Chondrocyte (in vitro differentiated cells): Measurements from ENCODE around the gene LTO1. TPM values are rescaled to one million over a fixed set of nuclear protein-coding genes. Genes with fewer than 3 reads are reported as not detected.
"Not testable (repeated sequence)": the region's sequence is repeated elsewhere in the genome, so short reads cannot be mapped to it uniquely, and the experiment has no call there.

Experiments
- DNase-seq: peaks from one replicate; pipeline ENCODE4 v3.0.0; 2021; ENCODE audit warnings: mixed read lengths, low spot score
- H3K27ac Mint-ChIP-seq: one replicate; pipeline ENCODE4 v1.8.0; 2021; ENCODE audit warnings: mild to moderate bottlenecking, moderate library complexity, mixed read lengths; ENCODE audit not compliant: unreplicated experiment
- H3K27me3 Mint-ChIP-seq: 2 replicates; pipeline ENCODE4 v1.8.0; 2021; ENCODE audit warnings: low read depth, mixed read lengths
- H3K36me3 Mint-ChIP-seq: 2 replicates; pipeline ENCODE4 v1.8.0; 2021; ENCODE audit warnings: low read depth, mixed read lengths
- H3K4me1 Mint-ChIP-seq: 2 replicates; pipeline ENCODE4 v1.8.0; 2021; ENCODE audit warnings: low read depth, mild to moderate bottlenecking, mixed read lengths
- H3K4me3 Mint-ChIP-seq: one replicate; pipeline ENCODE4 v1.8.0; 2021; ENCODE audit warnings: mild to moderate bottlenecking, moderate library complexity, mixed read lengths; ENCODE audit not compliant: unreplicated experiment
- H3K9me3 Mint-ChIP-seq: 2 replicates; pipeline ENCODE4 v1.8.0; 2021; ENCODE audit warnings: low read depth, mixed read lengths
- CTCF ChIP-seq: fragments of 200-600 bp; sonication (generic); IDR thresholded peaks from 2 replicates; pipeline ENCODE4 v1.5.0; 2021; ENCODE audit warnings: antibody characterized with exemption, mild to moderate bottlenecking, moderate library complexity
- total RNA-seq: library from RNA; stranded (reverse); gene quantifications from 3 replicates; pipeline ENCODE4 v1.2.1, GENCODE V29; 2021

The LTO1 gene
- total RNA-seq, 1 donor from 2014 or later = 16.2 TPM

DNA sequence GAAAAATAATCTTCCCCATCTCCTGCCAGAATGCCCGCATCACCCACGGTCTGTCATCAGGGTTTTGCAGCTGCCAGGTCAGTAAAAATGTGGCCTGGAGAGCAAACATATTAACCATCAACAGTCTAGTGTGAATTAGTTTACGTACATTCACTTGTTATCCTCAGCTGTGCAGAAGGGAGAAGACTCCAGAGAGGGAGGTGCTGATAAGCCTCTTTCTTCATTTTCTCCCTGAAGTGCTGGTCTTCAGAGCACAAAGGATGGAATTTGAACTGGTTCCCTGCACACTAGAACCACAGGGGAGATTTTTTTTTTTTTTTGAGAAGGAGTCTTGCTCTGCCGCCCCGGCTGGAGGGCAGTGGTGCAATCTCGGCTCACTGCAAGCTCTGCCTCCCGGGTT is 20.4 kb upstream of the LTO1 start:
- peaks cover 11% of the 10 kb centered on the region for H3K4me1 Mint-ChIP-seq
- no peak for TF ChIP-seq CTCF
- H3K9me3 Mint-ChIP-seq = peaks cover 10% of the 10 kb centered on the region
- no peak overlapping the region for H3K27ac Mint-ChIP-seq
- H3K36me3 Mint-ChIP-seq = peaks cover 4% of the 10 kb centered on the region
- peaks cover 3% of the 10 kb centered on the region for H3K27me3 Mint-ChIP-seq
- no peak overlapping the region for H3K4me3 Mint-ChIP-seq
- no peak for DNase-seq

DNA sequence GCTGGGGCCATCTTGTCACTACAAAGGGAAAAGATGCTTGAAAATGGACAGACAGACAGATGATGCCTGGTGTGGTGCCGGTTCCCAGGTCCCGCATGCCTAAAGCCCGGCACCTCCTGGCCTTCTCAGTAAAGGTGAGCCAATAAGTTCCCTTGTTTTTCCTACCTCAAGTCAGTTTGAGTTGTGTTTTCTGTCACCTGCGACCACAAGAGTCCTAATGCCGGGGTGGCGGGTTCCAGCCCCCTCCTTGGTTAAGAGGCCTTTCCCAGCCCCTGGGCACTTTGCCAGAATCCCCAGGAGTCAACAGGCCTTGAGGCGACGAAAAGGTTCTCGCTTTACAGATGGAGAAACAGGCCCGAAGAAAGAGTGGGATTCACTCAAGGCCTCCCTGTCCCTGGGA is 19.6 kb upstream of the LTO1 start:
- H3K9me3 Mint-ChIP-seq = peaks cover 10% of the 10 kb centered on the region
- peaks cover 3% of the 10 kb centered on the region for H3K27me3 Mint-ChIP-seq
- DNase-seq = no peak
- H3K36me3 Mint-ChIP-seq = peaks cover 4% of the 10 kb centered on the region
- H3K4me3 Mint-ChIP-seq = no peak overlapping the region
- no peak overlapping the region for H3K27ac Mint-ChIP-seq
- peaks cover 6% of the 10 kb centered on the region for H3K4me1 Mint-ChIP-seq
- no peak for TF ChIP-seq CTCF

- DNase-seq = no peak
- Mint-ChIP-seq H3K9me3 (peaks cover 10% of the 10 kb centered on the region), H3K36me3 (peaks cover 4% of the 10 kb centered on the region), H3K27me3 (peaks cover 3% of the 10 kb centered on the region), H3K4me1 (no peaks in the 10 kb centered on the region), H3K4me3 (no peak overlapping the region), H3K27ac (no peak overlapping the region)
- TF ChIP-seq CTCF = no peak
Measured at GRCh38 chr11:69692422-69692821, 17.3 kb upstream of the LTO1 start.

DNA sequence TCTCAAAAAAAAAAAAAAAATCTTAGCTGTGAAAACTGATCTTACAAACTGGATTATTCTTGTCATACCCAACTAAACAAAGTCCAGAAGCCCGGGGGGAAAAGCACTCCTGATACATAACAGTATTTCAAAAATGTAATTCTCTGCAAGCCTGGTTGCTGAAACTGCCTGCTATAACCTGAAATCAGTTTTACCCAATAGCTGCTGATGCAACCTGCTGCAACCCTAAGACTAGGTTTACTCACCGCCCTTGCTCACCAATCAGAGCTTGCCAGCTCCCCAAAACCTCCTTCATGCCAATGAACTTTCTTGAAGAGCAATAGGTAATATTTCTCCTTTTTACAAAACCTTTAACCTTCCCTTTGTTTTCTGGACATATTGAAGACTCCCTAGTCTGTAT is 16.3 kb upstream of the LTO1 start:
- no peak overlapping the region for H3K4me3 Mint-ChIP-seq
- H3K4me1 Mint-ChIP-seq = no peaks in the 10 kb centered on the region
- peaks cover 10% of the 10 kb centered on the region for H3K9me3 Mint-ChIP-seq
- TF ChIP-seq CTCF = no peak
- no peak for DNase-seq
- H3K27me3 Mint-ChIP-seq = no peaks in the 10 kb centered on the region
- H3K36me3 Mint-ChIP-seq = peaks cover 4% of the 10 kb centered on the region
- H3K27ac Mint-ChIP-seq = peak overlapping the region; percentile 63

DNA sequence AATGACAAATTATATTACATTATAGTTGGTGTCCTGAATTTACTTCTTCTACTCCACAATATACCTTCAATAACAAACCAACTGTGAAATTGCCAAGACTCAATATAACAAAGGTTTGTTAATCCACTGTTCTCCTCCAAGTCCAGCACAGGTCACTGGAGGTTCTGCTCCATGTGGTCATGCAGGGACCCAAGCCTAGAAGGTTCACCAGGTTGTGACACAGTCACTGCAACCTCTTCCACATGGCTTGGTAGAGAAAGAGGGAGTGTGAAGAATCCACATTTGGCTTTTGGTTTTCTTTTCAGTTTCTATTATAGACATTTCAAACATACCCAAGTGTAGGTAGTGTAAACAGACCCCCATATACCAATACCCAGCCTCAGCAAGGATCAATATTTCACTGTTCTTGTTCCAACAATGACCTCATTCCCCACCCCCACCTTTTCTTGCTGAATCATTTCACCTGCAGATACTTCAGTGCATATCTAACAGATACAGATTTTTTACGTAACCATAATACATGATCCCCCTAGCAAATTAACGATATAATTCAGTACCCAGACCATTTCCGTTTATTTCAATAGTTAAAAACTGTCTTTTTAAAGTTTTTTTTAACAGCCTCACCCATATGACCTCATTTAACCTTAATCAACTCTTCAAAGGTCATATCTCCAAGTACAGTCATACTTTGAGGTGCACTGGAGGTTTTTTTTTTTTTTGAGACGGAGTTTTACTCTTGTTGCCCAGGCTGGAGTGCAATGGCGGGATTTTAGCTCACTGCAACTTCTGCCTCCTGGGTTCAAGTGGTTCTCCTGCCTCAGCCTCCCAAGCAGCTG is 14.5 kb upstream of the LTO1 start:
- Mint-ChIP-seq H3K4me3 (no peak overlapping the region), H3K27ac (no peak overlapping the region), H3K36me3 (peaks cover 4% of the 10 kb centered on the region), H3K27me3 (no peaks in the 10 kb centered on the region), H3K9me3 (peaks cover 10% of the 10 kb centered on the region), H3K4me1 (peaks cover 5% of the 10 kb centered on the region)
- DNase-seq = no peak
- no peak for TF ChIP-seq CTCF

- DNase-seq, H3K27ac Mint-ChIP-seq, H3K4me3 Mint-ChIP-seq, H3K9me3 Mint-ChIP-seq, H3K36me3 Mint-ChIP-seq, H3K27me3 Mint-ChIP-seq, H3K4me1 Mint-ChIP-seq: not testable (repeated sequence)
Measured at GRCh38 chr11:69687969-69688771, 13.0 kb upstream of the LTO1 start.
